HCT116 (cell line): ENCODE data around the gene COX4I2. TPM values are rescaled to one million over a fixed set of nuclear protein-coding genes. Genes with fewer than 3 reads are reported as not detected.

Experiments
- ATF3 ChIP-seq: IDR thresholded peaks from 2 replicates; pipeline ENCODE4 v1.6.1; 2012
- CEBPB ChIP-seq: IDR thresholded peaks from 2 replicates; pipeline ENCODE4 v1.6.1; 2012; ENCODE audit warnings: low read depth
- CTCF ChIP-seq, 3 experiments: fragments of 200-600 bp in 1 of 3; sonication (generic) in 1 of 3; IDR thresholded peaks in 2 of 3; conservative IDR thresholded peaks in 1 of 3; 2 replicates each; pipeline ENCODE4 v1.5.1; 2012 to 2017; ENCODE audit warnings: low read depth in 2 of 3, low read length in 2 of 3, antibody characterized with exemption in 1 of 3, borderline replicate concordance in 1 of 3, control low read depth in 1 of 3, mild to moderate bottlenecking in 1 of 3, mixed read lengths in 1 of 3, mixed run types in 1 of 3, moderate library complexity in 1 of 3; ENCODE audit not compliant: insufficient read depth in 1 of 3
- EGR1 ChIP-seq: IDR thresholded peaks from 2 replicates; pipeline ENCODE4 v1.6.1; 2012; ENCODE audit warnings: low read depth
- ELF1 ChIP-seq: IDR thresholded peaks from 2 replicates; pipeline ENCODE4 v1.6.1; 2012; ENCODE audit warnings: low read depth, borderline replicate concordance
- EZH2phosphoT487 ChIP-seq: fragments of 200-600 bp; IDR thresholded peaks from 2 replicates; pipeline ENCODE4 v1.6.1; 2018; ENCODE audit warnings: antibody characterized with exemption, borderline replicate concordance
- FOSL1 ChIP-seq: IDR thresholded peaks from 2 replicates; pipeline ENCODE4 v1.6.1; 2012; ENCODE audit warnings: low read depth
- JUND ChIP-seq: IDR thresholded peaks from 2 replicates; pipeline ENCODE4 v1.6.1; 2012
- MAX ChIP-seq: IDR thresholded peaks from 2 replicates; pipeline ENCODE4 v1.6.1; 2012
- POLR2AphosphoS5 ChIP-seq: IDR thresholded peaks from 2 replicates; pipeline ENCODE4 v1.6.1; 2011; ENCODE audit warnings: mild to moderate bottlenecking, low read depth, low read length, moderate library complexity
- SP1 ChIP-seq: IDR thresholded peaks from 2 replicates; pipeline ENCODE4 v1.6.1; 2012; ENCODE audit warnings: low read depth
- SRF ChIP-seq: IDR thresholded peaks from 2 replicates; pipeline ENCODE4 v1.6.1; 2012; ENCODE audit warnings: low read depth
- YY1 ChIP-seq: IDR thresholded peaks from 2 replicates; pipeline ENCODE4 v1.6.1; 2011; ENCODE audit warnings: low read length, low read depth, moderate library complexity, mild to moderate bottlenecking; ENCODE audit not compliant: insufficient replicate concordance; ENCODE audit errors: extremely low read depth
- ZFX ChIP-seq: fragments of 450-650 bp; IDR thresholded peaks from 2 replicates; pipeline ENCODE4 v1.6.1; 2017
- ZNF274 ChIP-seq: fragments of 200-500 bp; sonication (Bioruptor generic); IDR thresholded peaks from 2 replicates; pipeline ENCODE4 v1.6.1; 2014; ENCODE audit warnings: mild to moderate bottlenecking, low read depth, low read length, inconsistent platforms
- total RNA-seq: library from RNA; stranded (reverse); gene quantifications from one replicate; pipeline ENCODE4 v1.2.1, GENCODE V29; 2021; ENCODE audit not compliant: unreplicated experiment

Gene COX4I2
- total RNA-seq, 1 experiment from 2014 or later, result not detected

GRCh38 chr20:31603822-31604566, 33.7 kb upstream of the COX4I2 start (continued):
- peak; percentile 92 for TF ChIP-seq POLR2AphosphoS5
- TF ChIP-seq FOSL1, result no peak
- no peak for TF ChIP-seq ZNF274
- TF ChIP-seq ELF1, result no peak
- no peak for TF ChIP-seq JUND
- no peak for TF ChIP-seq ZFX
- TF ChIP-seq YY1, result peak; percentile 11
- no peak for TF ChIP-seq CEBPB
- no peak for TF ChIP-seq EZH2phosphoT487
- no peak for TF ChIP-seq SRF
- no peak for TF ChIP-seq EGR1
- no peak for TF ChIP-seq SP1
- no peak for TF ChIP-seq ATF3
- TF ChIP-seq MAX, result no peak
- no peak for TF ChIP-seq CTCF (IDR thresholded peaks at IDR 0.05 in 2 of 3, conservative IDR thresholded peaks at IDR 0.05 in 1 of 3; ENCODE audit: borderline replicate concordance in 1 of 3, insufficient read depth in 1 of 3, low read depth in 2 of 3, low read length in 2 of 3)
